CD1c-positive myeloid dendritic cell (primary cell): ENCODE data around the gene SIRT7.
A peak's percentile ranks its signal among the peaks of the same experiment; 100 is the strongest.

ENCODE experiments used
- DNase-seq: peaks from one replicate; pipeline ENCODE4 v3.0.0-alpha.2; 2016; ENCODE audit errors: extremely low spot score

The SIRT7 gene

GRCh38 chr17:81888105-81888987, 29.6 kb downstream of the SIRT7 start:
- DNase-seq = no peak

GRCh38 chr17:81885869-81886548, 32.0 kb downstream of the SIRT7 start:
- no peak for DNase-seq

- no peak for DNase-seq
Measured at GRCh38 chr17:81885454-81885853, 32.5 kb downstream of the SIRT7 start.

GRCh38 chr17:81884968-81885367, 33.0 kb downstream of the SIRT7 start:
- no peak for DNase-seq

GRCh38 chr17:81884520-81884919, 33.5 kb downstream of the SIRT7 start:
- no peak for DNase-seq

- no peak for DNase-seq
Measured at GRCh38 chr17:81879121-81879520, 38.9 kb downstream of the SIRT7 start.

GRCh38 chr17:81878294-81878693, 39.7 kb downstream of the SIRT7 start:
- no peak for DNase-seq

GRCh38 chr17:81877569-81877968, 40.4 kb downstream of the SIRT7 start:
- no peak for DNase-seq

GRCh38 chr17:81871387-81872230, 46.4 kb downstream of the SIRT7 start:
- peak; percentile 98 for DNase-seq

GRCh38 chr17:81870981-81871386, 47.0 kb downstream of the SIRT7 start, which contains the start of gene ARHGDIA:
TSS of gene ARHGDIA (minus strand) at chr17:81871337. CDS start at chr17:81869930, 1,407 bp downstream.
- no peak for DNase-seq

- DNase-seq = peak; percentile 69
Measured at GRCh38 chr17:81870131-81870980, 47.6 kb downstream of the SIRT7 start.

GRCh38 chr17:81869221-81870130, 48.5 kb downstream of the SIRT7 start:
- no peak for DNase-seq

- no peak for DNase-seq
Measured at GRCh38 chr17:81868674-81869220, 49.2 kb downstream of the SIRT7 start.

- no peak for DNase-seq
Measured at GRCh38 chr17:81867991-81868673, 49.8 kb downstream of the SIRT7 start.

GRCh38 chr17:81867170-81867990, 50.6 kb downstream of the SIRT7 start:
- no peak for DNase-seq

- DNase-seq = no peak
Measured at GRCh38 chr17:81866440-81867169, 51.4 kb downstream of the SIRT7 start.

GRCh38 chr17:81865733-81866439, 52.1 kb downstream of the SIRT7 start:
- DNase-seq = no peak
